Muscle layer of duodenum (tissue), 2 donors: ENCODE data around the gene NCS1.

ENCODE experiments used
- H3K27ac ChIP-seq: one replicate; pipeline ENCODE4 v1.7.0; 2013; ENCODE audit warnings: mild to moderate bottlenecking, low read length
- H3K27me3 ChIP-seq: one replicate; pipeline ENCODE4 v1.7.0; 2013; ENCODE audit warnings: low read depth, mild to moderate bottlenecking, control low read depth, low read length
- H3K36me3 ChIP-seq, 2 donors: one replicate each; pipeline ENCODE4 v1.7.0; 2013; ENCODE audit warnings: low read length in 2 of 2, control low read depth in 1 of 2, mild to moderate bottlenecking in 1 of 2; ENCODE audit not compliant: insufficient read depth in 2 of 2, control insufficient read depth in 1 of 2
- H3K4me1 ChIP-seq, 2 donors: one replicate each; pipeline ENCODE4 v1.7.0; 2013; ENCODE audit warnings: low read length in 2 of 2, mild to moderate bottlenecking in 2 of 2, control low read depth in 1 of 2, moderate library complexity in 1 of 2; ENCODE audit not compliant: insufficient read depth in 2 of 2, control insufficient read depth in 1 of 2
- H3K4me3 ChIP-seq, 2 donors: one replicate each; pipeline ENCODE4 v1.7.0; 2013; ENCODE audit warnings: low read length in 2 of 2, low read depth in 1 of 2, mild to moderate bottlenecking in 1 of 2
- H3K9me3 ChIP-seq, 2 donors: one replicate each; pipeline ENCODE4 v1.7.0; 2013; ENCODE audit warnings: low read length in 2 of 2, control low read depth in 1 of 2, mild to moderate bottlenecking in 1 of 2; ENCODE audit not compliant: control insufficient read depth in 1 of 2
- donor health status: healthy.

NCS1 gene

DNA sequence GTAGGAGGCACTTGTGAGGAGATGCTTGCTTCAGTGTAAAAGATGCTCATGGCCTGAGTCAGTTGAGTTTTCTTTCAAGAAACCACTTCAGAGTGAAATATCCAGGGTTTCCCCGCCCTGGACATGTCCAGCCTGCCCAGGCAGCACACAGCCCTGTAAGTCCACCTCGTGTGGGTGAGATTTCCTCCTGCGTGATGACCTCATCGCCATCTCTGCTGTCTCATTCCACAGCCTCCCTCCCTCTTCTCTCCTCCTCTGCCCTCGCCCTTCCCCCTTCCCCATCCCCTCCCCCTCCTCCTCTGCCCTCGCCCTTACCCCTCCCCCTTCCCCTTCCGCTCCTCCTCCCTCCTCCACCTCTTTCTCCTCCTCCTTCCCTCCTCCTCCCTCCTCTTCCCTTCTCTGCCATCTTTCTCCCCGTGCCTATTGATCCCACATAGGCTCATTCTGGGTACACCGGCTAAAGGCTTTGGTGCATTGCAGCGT is 34.0 kb upstream of the NCS1 start:
- peak overlapping the region in 1 of 2 donors; percentile 1 for H3K4me3 ChIP-seq
- H3K27ac ChIP-seq = peak overlapping the region; percentile 73
- peaks cover 10 to 11% of the 10 kb centered on the region in 2 donors for H3K36me3 ChIP-seq
- no peaks in the 10 kb centered on the region for H3K27me3 ChIP-seq
- H3K4me1 ChIP-seq = peaks cover 11 to 18% of the 10 kb centered on the region in 2 donors
- H3K9me3 ChIP-seq = no peaks in the 10 kb centered on the region

DNA sequence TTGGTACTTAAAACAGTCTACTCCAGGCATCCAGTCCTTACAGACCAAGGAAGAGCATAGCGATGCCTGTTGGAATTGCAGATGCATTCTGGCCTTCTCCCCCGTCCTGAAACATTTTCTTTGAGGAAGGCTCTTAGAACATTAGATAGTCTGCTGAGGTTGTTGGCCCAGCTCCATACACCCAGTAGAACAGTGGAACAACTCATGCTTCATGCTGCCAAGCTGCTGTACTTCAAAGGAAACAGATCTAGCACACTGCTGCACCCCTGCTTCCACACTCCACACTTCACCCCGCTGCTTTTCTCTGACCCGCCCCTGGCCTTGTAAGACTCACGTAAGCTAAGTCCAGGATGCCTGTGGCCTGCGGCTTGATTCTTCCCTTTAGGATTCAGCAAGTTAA is 33.4 kb upstream of the NCS1 start:
- peaks cover 6 to 10% of the 10 kb centered on the region in 2 donors for H3K36me3 ChIP-seq
- H3K27me3 ChIP-seq = no peaks in the 10 kb centered on the region
- H3K9me3 ChIP-seq = no peaks in the 10 kb centered on the region
- H3K4me1 ChIP-seq = peaks cover 16 to 23% of the 10 kb centered on the region in 2 donors
- peak overlapping the region; percentile 58 for H3K27ac ChIP-seq
- H3K4me3 ChIP-seq = peak overlapping the region in 1 of 2 donors; percentile 1

DNA sequence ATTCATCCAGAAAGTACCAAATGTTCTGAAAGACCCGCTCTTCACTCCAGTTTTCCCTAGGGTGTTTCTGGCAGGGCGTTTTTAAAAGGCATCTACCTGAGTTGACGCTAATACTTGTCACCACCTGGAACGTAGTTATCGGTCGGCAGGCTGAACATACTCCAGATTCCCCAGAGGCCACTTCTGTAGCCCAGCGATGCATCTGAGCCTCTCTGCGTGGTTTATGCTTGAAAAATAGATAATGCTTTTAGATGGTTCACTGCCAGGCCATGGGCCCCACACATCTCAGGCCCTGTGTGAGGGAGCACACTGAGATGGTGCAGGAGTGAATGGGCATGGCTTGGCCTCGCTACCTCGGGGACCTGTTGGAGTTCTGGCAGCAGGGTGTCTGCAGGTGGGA is 33.0 kb upstream of the NCS1 start:
- Histone ChIP-seq H3K4me3 (peak overlapping the region in 1 of 2 donors; percentile 14), H3K27ac (peak overlapping the region; percentile 58), H3K9me3 (no peaks in the 10 kb centered on the region), H3K4me1 (peaks cover 19 to 27% of the 10 kb centered on the region in 2 donors), H3K36me3 (peaks cover 6 to 10% of the 10 kb centered on the region in 2 donors), H3K27me3 (no peaks in the 10 kb centered on the region)

DNA sequence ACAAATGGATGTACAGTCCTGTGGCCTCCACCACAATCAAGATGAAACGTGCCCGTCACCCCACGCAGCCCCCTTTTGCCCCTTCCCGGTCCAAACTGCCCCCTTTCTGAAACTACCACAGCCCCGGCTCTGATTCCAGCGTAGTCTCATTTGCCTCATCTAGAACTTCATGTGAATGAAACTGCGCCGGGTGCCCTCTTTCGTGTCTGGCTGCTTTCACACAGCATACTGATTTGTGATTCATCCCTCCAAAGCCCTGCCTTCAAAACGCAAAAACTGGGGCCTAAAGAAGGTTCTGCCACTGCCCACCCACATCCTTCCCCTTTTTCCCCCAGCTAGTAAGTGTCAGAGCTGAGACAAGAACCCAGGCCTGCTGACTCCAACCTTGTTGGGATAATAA is 31.5 kb upstream of the NCS1 start:
- Histone ChIP-seq H3K27me3 (no peaks in the 10 kb centered on the region), H3K27ac (no peak overlapping the region), H3K4me3 (no peak overlapping the region), H3K4me1 (peaks cover 19 to 30% of the 10 kb centered on the region in 2 donors), H3K9me3 (no peaks in the 10 kb centered on the region), H3K36me3 (peaks cover 0 to 7% of the 10 kb centered on the region in 2 donors)

DNA sequence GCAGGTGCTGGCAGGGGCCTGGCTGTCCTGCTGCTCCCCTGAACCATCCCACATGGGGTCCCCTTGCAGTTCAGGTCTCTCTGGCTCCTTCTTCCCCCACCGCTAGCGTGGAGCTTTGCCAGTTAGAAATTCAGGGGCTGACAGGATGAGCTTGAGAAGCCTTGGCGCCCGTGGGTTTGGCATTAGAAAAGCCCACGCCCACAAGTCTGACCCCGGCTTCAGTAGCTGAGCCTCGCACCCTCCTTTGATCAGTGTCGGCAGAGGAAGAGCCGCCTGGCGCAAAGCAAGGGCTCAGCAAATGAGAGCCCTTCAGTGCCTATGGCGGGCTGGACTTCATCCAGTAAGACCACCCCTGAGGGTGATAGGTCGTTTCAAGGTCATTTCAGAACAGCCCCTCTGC is 30.1 kb upstream of the NCS1 start:
- no peaks in the 10 kb centered on the region for H3K9me3 ChIP-seq
- no peaks in the 10 kb centered on the region for H3K27me3 ChIP-seq
- H3K4me3 ChIP-seq = no peak overlapping the region
- H3K36me3 ChIP-seq = no peaks in the 10 kb centered on the region
- H3K27ac ChIP-seq = no peak overlapping the region
- H3K4me1 ChIP-seq = peaks cover 19 to 30% of the 10 kb centered on the region in 2 donors

DNA sequence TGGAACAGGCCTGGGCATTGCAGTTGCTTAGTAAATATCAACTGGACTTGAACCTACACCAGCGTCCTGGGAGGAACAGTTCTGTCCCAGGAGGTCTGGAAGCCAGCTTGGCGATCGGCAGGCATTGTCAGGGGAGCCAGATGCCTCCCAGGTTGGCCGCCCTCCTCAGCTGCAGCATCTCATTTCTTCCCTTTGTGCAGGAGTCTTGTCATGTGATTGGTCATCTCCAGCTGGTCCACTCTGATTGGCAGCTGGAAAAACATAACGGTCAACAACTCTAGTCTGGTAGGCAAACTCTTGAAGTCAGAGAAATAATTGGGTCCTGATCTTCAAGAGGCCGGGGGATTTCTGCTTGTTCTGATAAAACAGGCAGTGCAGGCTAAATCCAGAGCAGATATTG is 29.6 kb upstream of the NCS1 start:
- no peaks in the 10 kb centered on the region for H3K9me3 ChIP-seq
- H3K4me3 ChIP-seq = no peak overlapping the region
- no peaks in the 10 kb centered on the region for H3K27me3 ChIP-seq
- H3K4me1 ChIP-seq = peaks cover 16 to 29% of the 10 kb centered on the region in 2 donors
- H3K27ac ChIP-seq = no peak overlapping the region
- no peaks in the 10 kb centered on the region for H3K36me3 ChIP-seq

DNA sequence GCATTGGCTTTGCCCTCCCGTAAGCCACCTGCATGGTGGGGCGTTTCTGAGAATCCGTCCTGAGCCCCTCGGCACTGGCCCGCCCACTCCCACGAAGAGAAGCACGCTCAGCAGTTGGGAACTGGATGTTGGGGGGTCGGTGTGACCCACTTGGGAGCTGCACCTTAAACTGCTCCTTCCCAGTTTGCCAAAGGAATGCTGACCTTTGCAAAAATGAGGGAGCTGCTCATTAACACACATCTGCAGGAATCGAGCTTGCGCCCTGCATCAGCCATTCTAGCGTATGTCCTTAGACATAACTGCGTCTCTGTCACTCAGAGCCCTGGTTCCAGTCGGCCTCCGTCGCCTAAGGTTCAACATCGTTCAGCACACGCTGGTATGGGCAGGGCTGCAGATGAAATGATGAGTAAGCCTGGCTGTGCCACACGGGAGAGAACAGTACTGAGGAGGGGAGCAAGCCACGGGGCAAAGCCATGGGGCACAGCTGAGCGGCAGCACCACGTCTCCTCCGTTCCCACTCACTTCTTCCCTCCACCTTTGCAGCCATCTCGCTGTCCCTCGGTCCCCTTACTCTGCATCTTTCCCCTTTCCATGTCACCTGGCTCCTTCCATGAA is 28.8 kb upstream of the NCS1 start:
- no peak overlapping the region for H3K27ac ChIP-seq
- H3K36me3 ChIP-seq = no peaks in the 10 kb centered on the region
- H3K27me3 ChIP-seq = no peaks in the 10 kb centered on the region
- H3K4me1 ChIP-seq = peaks cover 13 to 24% of the 10 kb centered on the region in 2 donors
- no peaks in the 10 kb centered on the region for H3K9me3 ChIP-seq
- no peak overlapping the region for H3K4me3 ChIP-seq

DNA sequence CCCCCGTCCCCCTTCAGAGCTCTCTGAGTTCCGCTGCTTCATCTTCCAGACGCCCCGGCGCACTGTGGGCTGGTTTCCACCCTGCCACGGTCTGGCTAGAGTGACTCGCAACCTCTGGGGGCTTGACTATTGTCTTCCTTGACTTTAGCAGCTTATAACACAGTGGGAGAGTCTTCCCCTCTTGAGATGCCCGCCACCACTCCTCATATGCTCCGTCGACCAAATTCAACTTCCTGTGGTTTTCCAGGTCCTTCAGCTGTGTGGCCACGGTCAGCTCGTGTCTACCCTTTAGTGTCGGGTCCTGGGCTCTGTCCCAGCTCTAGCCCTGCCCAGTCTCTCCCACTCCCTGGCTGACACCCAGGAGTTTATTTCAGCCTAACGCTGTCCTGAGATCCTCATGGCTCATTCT is 28.2 kb upstream of the NCS1 start:
- no peaks in the 10 kb centered on the region for H3K27me3 ChIP-seq
- no peaks in the 10 kb centered on the region for H3K9me3 ChIP-seq
- H3K4me1 ChIP-seq = peaks cover 13 to 21% of the 10 kb centered on the region in 2 donors
- H3K27ac ChIP-seq = no peak overlapping the region
- no peak overlapping the region for H3K4me3 ChIP-seq
- no peaks in the 10 kb centered on the region for H3K36me3 ChIP-seq

DNA sequence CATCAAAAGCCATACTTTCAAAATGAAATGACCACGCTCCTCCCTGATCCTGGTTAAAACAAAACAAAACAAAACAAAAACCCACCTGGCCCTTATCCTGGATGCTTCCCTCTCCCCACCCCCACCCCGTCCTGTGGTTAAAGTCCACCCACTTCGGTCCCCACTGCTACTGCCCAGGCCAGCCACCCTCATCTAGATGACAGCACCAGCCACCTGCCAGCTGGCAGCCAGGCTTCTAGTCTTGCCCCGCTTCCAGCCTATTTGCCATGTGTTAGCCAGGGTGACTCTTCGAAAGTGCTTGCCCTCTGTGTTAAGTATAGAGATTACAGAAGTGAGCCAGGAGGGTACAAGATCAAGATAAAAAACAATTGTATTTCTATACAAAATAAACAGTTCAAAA is 27.5 kb upstream of the NCS1 start:
- Histone ChIP-seq H3K27ac (no peak overlapping the region), H3K4me1 (peaks cover 8 to 15% of the 10 kb centered on the region in 2 donors), H3K9me3 (no peaks in the 10 kb centered on the region), H3K36me3 (no peaks in the 10 kb centered on the region), H3K27me3 (no peaks in the 10 kb centered on the region), H3K4me3 (no peak overlapping the region)

DNA sequence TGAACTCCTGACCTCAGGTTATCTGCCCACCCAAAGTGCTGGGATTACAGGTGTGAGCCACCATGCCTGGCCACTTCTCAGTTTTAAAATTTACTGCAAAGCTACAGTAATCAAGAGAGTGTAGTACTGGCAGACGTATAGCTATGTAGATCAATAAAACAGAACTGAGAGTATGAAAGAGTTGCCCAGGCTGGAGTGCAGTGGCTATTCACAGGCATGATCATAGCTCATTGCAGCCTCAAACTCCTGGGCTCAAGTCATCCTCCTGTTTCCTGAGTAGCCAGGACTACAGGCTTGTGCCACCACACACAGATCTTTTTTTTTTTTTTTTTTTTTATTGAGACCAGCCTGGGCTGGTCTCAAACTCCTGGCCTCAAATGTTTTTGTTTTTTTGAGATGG is 26.5 kb upstream of the NCS1 start:
- Histone ChIP-seq H3K4me1 (peaks cover 8 to 13% of the 10 kb centered on the region in 2 donors), H3K36me3 (no peaks in the 10 kb centered on the region), H3K27me3 (no peaks in the 10 kb centered on the region), H3K9me3 (no peaks in the 10 kb centered on the region), H3K4me3 (no peak overlapping the region), H3K27ac (no peak overlapping the region)

DNA sequence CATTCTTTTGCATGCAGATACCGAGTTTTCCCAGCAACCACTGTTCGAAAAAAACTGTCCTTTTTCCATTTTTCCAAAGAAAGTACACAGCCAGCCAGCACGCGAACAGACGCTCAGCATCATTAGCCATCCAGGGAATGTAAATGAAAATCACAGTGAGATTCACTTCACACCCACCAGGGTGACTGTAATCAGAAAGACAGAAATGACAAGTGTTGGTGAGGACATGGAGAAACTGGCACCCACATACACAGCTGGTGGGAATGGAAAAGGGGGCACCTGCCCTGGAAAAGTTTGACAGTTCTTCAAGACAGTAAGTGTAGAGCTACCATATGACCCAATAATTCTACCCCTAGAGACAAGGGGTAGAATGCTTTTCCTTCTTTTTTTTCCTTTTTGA is 25.0 kb upstream of the NCS1 start:
- no peak overlapping the region for H3K4me3 ChIP-seq
- no peak overlapping the region for H3K27ac ChIP-seq
- H3K4me1 ChIP-seq = peaks cover 8 to 13% of the 10 kb centered on the region in 2 donors
- H3K36me3 ChIP-seq = no peaks in the 10 kb centered on the region
- no peaks in the 10 kb centered on the region for H3K27me3 ChIP-seq
- no peaks in the 10 kb centered on the region for H3K9me3 ChIP-seq

DNA sequence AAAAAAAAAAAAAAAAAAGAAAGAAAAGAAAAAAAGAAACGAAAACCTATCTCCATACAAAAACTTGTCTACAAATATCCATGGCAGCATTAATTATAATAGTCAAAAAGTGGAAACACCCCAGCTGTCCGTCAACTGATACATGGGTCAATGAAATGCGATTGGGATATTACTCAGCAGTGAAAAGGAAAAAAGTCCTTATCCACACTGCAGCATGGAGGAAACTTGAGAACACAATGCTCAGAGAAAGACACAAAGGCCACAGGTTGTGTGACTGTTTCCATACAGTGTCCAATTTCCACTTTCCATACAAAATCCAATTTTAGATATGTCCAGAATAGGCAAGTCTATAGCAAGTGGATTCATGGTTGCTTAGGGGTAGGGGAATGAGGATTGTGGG is 24.3 kb upstream of the NCS1 start:
- Histone ChIP-seq H3K27ac (no peak overlapping the region), H3K27me3 (no peaks in the 10 kb centered on the region), H3K36me3 (no peaks in the 10 kb centered on the region), H3K9me3 (no peaks in the 10 kb centered on the region), H3K4me3 (no peak overlapping the region), H3K4me1 (peaks cover 8 to 13% of the 10 kb centered on the region in 2 donors)
